ENCODE measurements around the gene PDE10A.

Gene PDE10A

GRCh38 chr6:165586706-165587105 is 76.3 kb downstream of the PDE10A start:
- TF ChIP-seq, protein P1, sequence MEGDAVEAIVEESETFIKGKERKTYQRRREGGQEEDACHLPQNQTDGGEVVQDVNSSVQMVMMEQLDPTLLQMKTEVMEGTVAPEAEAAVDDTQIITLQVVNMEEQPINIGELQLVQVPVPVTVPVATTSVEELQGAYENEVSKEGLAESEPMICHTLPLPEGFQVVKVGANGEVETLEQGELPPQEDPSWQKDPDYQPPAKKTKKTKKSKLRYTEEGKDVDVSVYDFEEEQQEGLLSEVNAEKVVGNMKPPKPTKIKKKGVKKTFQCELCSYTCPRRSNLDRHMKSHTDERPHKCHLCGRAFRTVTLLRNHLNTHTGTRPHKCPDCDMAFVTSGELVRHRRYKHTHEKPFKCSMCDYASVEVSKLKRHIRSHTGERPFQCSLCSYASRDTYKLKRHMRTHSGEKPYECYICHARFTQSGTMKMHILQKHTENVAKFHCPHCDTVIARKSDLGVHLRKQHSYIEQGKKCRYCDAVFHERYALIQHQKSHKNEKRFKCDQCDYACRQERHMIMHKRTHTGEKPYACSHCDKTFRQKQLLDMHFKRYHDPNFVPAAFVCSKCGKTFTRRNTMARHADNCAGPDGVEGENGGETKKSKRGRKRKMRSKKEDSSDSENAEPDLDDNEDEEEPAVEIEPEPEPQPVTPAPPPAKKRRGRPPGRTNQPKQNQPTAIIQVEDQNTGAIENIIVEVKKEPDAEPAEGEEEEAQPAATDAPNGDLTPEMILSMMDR (IDR thresholded peaks at IDR 0.05), result no peak

GRCh38 chr6:165585060-165585459 is 78.0 kb downstream of the PDE10A start:
- TF ChIP-seq, protein P1 (IDR thresholded peaks at IDR 0.05), result no peak

DNA sequence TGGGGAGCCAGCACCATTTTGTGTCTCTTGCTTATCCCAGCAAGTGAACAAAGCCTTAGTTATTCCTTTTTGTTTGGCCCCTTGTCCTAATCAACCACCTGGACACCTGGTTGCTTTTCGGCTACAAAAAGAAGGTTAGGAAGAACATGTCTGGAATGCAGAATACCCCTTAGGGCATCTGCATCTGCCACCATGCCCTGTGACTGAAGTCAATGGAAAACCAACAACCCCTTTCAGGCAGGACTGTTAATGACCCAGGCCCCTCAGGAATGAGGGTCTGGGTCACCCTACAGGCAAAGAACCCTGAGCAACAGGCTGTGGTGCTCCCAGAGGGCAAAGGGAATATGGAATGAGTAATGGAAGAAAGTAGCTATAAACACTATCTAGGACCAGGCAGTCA is 78.5 kb downstream of the PDE10A start:
- TF ChIP-seq, protein P1 (IDR thresholded peaks at IDR 0.05), result no peak

DNA sequence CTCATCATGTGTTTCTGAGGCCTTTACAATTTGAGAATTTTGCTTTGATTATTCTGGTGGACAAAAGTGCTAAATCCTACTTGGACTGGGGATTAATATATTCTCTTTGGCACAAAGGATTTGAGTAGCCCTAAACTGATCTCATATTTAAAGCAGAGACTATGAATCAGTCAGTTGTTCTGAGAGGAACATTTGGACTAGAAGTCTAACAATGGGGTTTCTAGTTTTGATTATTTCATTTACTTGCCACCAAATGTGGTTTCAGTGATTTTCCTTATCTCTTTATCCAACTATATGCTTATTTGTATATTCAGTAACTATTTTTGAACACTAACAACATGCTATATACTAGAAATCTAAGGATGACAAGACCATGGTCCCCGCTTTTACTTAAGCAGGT is 81.4 kb downstream of the PDE10A start:
- TF ChIP-seq, protein P1 (IDR thresholded peaks at IDR 0.05), result no peak

GRCh38 chr6:165580136-165580535 is 82.9 kb downstream of the PDE10A start:
- TF ChIP-seq, protein P1 (IDR thresholded peaks at IDR 0.05), result no peak

- TF ChIP-seq, protein P1 (IDR thresholded peaks at IDR 0.05), result no peak
Observed at GRCh38 chr6:165579151-165579550, 83.9 kb downstream of the PDE10A start.

DNA sequence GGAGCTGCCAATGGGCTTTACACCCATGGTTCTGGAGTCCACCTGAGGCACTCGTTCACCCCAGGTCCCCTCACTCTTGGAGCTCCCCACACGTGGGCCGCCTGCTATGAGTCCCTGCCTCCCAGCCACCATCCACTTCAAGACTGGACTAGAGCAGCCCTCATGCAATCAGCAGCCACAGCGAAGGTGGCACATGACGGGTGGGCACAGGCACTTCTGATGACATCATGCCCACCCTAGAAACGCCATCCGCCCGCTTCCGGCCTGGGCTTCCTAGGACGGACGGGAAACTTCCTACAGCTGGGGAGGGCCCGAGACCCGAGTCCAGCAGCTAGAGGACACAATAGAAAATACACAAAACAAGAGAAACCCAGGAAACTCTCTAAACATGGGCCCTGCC is 85.5 kb downstream of the PDE10A start:
- TF ChIP-seq, protein P1 (IDR thresholded peaks at IDR 0.05), result no peak

DNA sequence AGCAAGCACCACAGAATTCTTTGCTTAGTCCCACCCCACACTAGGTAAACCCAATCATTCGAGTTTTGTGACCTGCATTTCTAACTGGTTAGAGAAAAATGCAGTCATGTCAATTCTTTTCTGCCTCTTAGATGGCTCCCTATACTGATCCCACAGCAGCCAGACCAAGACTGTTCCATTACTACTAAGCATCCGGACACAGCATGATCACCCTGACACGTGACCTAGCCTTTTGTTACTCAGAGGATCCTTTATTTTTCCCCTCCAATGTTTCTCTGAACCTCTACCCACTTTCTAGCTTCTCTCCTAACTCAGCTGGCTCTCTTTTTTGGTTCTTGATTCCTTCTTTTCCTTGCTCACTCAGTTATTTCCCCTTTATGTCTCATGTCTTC is 87.9 kb downstream of the PDE10A start:
- TF ChIP-seq, protein P1 (IDR thresholded peaks at IDR 0.05), result no peak
